ENCODE measurements around the gene CYP2C8. TPM values are rescaled to one million over a fixed set of nuclear protein-coding genes. Genes with fewer than 3 reads are reported as not detected.

Gene CYP2C8
- total RNA-seq, 1 donor from 2014 or later = 40.3 TPM

Other genes with a start within 250 kb of the CYP2C8 start
- 125 TPM for gene CYP2C9, start 130.8 kb downstream of the CYP2C8 start, total RNA-seq
- gene ACSM6, start 124.7 kb upstream of the CYP2C8 start, total RNA-seq = not detected
- 114 TPM for gene PDLIM1, start 221.5 kb upstream of the CYP2C8 start, total RNA-seq